Posterior vena cava (tissue), 2 donors: ENCODE measurements around the gene UNK. TPM values are rescaled to one million over a fixed set of nuclear protein-coding genes. Genes with fewer than 3 reads are reported as not detected.
A peak's percentile ranks its signal among the peaks of the same experiment; 100 is the strongest.
"Not testable (repeated sequence)": the region's sequence is repeated elsewhere in the genome, so short reads cannot be mapped to it uniquely, and the experiment has no call there.

ENCODE experiments used
- DNase-seq: peaks from one replicate; pipeline ENCODE4 v3.0.0-alpha.2; 2020; ENCODE audit warnings: low spot score
- intact Hi-C, 2 donors: fragments of 100-400 bp; cut with DNase I; formaldehyde crosslinking; loops; one replicate each; pipeline versions ENCODE4 v1.14.1 to v1.14.2; 2022 to 2023
- total RNA-seq, 2 donors: library from RNA; stranded (reverse); fragmentation: NEBNext Ultra II Directional; extraction: Animal tissue kit (Norgen Biotek cat#: 25700); gene quantifications; one replicate each; pipeline ENCODE4 v1.2.1, GENCODE V29; 2021
- donor health status: DM: yes; HTN: yes; CAD: no.
- donor health status: DM: yes; HTN: yes; CAD: no.

Gene UNK
- total RNA-seq, 2 donors from 2014 or later = 23.3 to 32.9 TPM

DNA sequence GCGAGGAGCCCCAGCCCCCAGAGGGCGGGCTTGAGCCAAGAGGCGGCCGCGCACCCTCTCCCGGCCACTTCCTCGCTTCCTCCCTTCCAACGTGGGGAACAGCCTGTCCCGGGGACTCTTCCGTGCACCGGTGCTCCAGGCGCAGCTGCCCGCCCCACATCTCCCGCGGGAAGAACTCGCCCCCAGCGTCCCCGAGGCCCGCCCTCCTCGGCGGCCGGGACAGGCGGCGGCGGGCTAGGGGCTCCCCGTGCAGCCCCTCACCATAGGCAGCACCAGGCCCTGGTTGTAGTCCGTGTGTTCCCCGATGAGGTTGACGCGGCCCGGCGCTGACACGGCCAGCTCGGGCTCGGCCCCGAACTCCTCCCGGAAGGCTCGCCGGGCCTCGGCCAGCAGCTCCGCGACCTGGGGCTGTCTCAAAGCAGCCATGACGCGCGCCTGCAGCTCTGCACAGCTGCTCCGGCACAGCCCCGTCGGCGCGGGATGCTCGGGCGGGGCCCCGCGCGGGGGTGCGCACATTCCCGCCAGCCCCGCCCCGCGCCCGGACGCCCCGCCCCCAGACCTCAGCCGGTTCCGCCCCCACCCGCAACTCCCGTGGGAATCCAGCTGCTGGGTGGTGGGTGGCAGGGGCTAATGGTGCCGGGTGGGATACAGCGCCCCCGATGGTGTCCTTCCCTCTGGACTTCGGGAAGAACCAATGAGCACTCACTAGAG lies 19.7 kb upstream of the UNK start, which contains the start of gene GALK1:
GALK1 (minus strand) TSS at position 482 of the 711 bp plus-strand sequence; CDS start at position 426, 56 bp downstream.
- intact Hi-C loops = no loop called here
- peak; percentile 94 for DNase-seq

DNA sequence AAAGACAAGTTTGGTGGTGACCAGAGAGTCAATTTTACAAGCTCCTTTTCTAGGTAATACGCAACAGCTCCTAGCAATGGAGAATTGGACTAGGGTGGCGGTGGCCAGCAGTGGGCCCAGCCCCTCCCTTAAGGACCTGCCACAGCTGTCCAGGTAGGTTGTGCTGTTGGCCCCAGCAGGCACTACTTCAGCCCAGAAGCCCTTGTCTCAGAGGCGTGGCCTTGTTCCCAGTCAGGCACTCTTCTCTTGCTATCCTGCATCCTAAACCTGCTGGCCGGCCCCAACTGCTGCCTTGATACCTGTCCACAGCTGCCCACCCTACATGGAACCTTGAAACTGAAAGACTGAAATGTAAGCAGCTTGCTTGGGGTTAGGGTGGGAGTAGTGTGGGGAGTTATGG lies 18.6 kb upstream of the UNK start:
- DNase-seq = peak; percentile 58
- intact Hi-C loops = no loop called here

- DNase-seq = peak; percentile 24
- intact Hi-C loops = no loop called here
Observed at GRCh38 chr17:75767881-75768280, 16.7 kb upstream of the UNK start.

DNA sequence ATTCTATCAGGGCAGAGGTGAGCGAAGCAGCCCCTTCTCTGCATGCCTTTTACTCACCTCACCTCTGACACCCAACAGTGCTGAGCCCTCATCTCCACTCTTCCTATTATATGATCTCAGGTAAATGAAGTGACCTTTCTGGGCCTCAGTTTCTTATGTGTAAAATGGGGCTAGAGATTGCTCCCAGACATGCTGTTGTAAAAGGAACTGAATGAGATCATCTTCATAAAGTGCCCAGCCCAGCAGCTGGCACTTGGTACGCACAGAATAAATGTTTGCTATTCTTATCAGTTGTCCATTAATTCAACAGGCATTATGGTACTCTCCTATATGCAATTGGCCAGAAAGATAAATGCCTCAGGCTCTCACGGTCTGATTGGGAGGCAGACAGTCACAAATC lies 15.1 kb upstream of the UNK start:
- DNase-seq = no peak
- intact Hi-C loops = no loop called here

DNA sequence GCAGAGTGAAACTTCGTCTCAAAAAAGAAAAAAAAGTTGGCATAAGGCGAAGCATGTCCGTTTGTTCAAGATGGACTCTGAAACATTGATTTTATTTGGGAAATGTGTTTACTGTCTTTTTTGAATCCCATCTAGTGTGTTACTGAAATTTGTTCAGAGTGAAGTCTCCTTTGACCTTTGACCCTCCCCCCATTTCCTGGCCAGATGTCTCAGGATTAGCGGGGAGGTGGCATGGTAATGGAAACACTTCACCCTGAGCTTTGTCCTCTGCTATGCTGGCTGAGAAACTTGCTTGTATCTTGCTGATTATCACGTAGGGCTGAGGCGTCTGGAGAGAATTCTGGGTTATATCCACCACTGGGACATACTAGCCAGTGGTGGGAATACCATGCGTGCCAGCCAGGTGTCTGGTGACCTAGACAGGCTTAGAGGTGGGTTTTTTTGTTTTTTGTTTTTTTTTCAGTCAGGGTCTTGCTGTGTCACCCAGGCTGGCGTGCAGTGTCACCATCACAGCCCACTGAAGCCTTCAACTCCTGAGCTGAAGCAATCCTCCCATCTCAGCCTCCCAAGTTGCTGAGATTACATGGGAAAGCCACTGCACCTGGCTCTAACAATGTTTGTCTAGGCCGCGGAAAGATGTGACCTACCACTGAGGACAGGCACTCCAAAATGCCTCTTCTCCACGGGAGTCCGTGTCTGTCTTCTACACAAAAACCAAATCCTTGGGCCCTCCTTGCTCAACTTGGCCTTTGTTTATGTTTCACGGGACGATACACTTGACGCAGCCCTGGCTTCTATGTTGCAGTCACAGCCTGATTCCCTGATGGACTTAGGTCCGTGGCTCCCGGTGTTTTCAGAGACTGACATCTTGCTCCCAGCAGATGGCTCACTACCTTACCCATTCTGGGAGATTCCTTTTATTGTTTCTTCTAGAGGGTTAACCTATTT lies 13.0 kb upstream of the UNK start:
- DNase-seq = no peak
- intact Hi-C loops = loop anchor here in 1 of 2 donors (5.0 to 10.0 kb wide), 2 partner anchors 481 to 903 kb away; no protein-coding TSS in a partner anchor

DNA sequence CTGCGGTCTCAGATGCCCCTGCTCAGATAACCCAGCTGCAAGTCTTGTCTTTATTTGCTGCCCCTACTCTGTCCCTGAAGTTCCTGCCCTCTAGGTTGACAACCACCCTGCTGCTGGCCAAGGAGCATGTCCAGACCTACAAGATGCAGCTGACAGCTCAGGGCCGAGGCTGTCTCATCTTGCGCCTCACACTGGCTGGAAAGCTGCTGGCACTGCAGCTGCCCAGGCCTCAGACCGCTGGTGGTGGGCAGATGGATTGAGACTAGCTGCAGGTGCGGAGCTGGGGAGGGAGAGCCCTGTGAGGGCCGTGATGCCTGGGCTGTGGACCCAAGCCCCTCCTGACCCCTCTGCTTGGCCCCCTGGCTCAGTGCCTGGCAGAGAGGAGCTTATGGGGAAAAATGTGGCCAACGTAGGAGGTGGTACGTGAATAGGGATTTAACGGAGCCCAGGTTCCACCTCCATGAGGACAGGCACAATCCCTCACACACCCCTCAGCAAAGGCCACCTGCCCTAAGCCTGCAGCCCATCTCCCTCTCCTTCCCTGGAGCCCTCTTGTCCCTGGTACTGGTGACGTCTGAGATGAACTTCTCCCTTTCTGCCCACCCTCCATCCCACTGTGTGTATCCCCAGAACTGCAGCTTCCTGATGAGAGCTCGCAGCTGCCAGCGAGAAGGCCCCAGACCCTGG lies 11.3 kb upstream of the UNK start:
- intact Hi-C loops = loop anchor here in 1 of 2 donors (5.0 to 10.0 kb wide), 2 partner anchors 479 to 902 kb away; no protein-coding TSS in a partner anchor
- peak; percentile 79 for DNase-seq

DNA sequence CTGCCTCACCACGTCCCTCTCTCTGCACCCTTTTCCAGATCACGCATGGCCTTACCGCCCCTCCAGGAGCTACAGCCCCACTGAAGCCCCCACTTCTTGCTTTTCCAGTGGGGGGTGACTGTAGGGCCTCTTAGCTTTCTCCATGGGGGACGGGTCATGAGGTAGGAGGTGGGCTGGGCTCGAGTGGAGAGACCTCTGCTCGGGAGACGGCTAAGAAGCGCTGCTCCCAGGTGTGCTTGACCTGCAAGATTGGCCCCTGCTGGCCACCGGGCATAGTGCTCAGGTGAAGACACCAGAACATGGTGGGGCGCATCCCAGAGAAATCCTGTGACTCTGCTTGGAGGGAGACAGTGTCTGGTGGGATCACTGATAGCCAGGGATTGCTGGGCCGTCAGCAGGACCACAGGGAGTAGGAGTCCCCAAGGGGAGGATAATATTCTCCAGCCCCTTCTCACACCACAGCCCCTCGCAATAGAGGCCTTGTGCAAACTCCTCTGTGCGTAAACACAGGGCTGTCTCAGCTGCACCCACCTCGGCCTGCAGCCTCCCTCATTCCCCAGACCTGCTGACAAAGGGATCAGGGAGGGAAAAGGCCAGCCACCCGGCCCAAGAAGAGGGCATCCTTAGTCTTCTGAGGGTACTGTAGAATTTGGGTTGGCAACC lies 10.7 kb upstream of the UNK start:
- DNase-seq = peak; percentile 83
- intact Hi-C loops = loop anchor here in 1 of 2 donors (5.0 to 10.0 kb wide), 2 partner anchors 478 to 901 kb away; no protein-coding TSS in a partner anchor

GRCh38 chr17:75774471-75774990 lies 10.1 kb upstream of the UNK start:
- intact Hi-C loops = loop anchor here in 1 of 2 donors (5.0 to 10.0 kb wide), 2 partner anchors 478 to 900 kb away; no protein-coding TSS in a partner anchor
- DNase-seq = peak; percentile 75

- peak; percentile 80 for DNase-seq
- intact Hi-C loops = loop anchor here (5.0 to 10.0 kb wide), 3 partner anchors 102 to 900 kb away; partner anchors contain the start of gene TRIM47 (in 1 of the 2)
Observed at GRCh38 chr17:75774991-75775668, 9.5 kb upstream of the UNK start.

GRCh38 chr17:75776386-75777295 lies 8.0 kb upstream of the UNK start:
- intact Hi-C loops = loop anchor here (5.0 to 10.0 kb wide), 2 partner anchors 101 to 898 kb away; partner anchors contain the start of gene TRIM47 (in 1 of the 2)
- DNase-seq = peak; percentile 30

GRCh38 chr17:75777296-75777922 lies 7.2 kb upstream of the UNK start:
- no peak for DNase-seq
- intact Hi-C loops = loop anchor here (5.0 to 10.0 kb wide), 2 partner anchors 100 to 897 kb away; partner anchors contain the start of gene TRIM47 (in 1 of the 2)

GRCh38 chr17:75778066-75778860 lies 6.3 kb upstream of the UNK start:
- intact Hi-C loops = loop anchor here (5.0 to 10.0 kb wide), 2 partner anchors 99 to 897 kb away; partner anchors contain the start of gene TRIM47 (in 1 of the 2)
- DNase-seq = not testable (repeated sequence)

- no peak for DNase-seq
- intact Hi-C loops = loop anchor here (5.0 to 10.0 kb wide), 2 partner anchors 98 to 896 kb away; partner anchors contain the start of gene TRIM47 (in 1 of the 2)
Observed at GRCh38 chr17:75778861-75779249, 5.8 kb upstream of the UNK start.

GRCh38 chr17:75779250-75779986 lies 5.2 kb upstream of the UNK start:
- intact Hi-C loops = loop anchor here (5.0 to 10.0 kb wide), 2 partner anchors 98 to 895 kb away; partner anchors contain the start of gene TRIM47 (in 1 of the 2)
- DNase-seq = peak; percentile 99
